CD4-positive, alpha-beta memory T cell (primary cell): ENCODE results near the gene KRT34. TPM values are rescaled to one million over a fixed set of nuclear protein-coding genes. Genes with fewer than 3 reads are reported as not detected.
"Not testable (repeated sequence)": the region's sequence is repeated elsewhere in the genome, so short reads cannot be mapped to it uniquely, and the experiment has no call there.

Experiments
- CTCF ChIA-PET: fragments of 350-600 bp; sonication (Branson Sonifier 250); formaldehyde crosslinking; loops from one replicate; lab custom pipeline; 2021; ENCODE audit warnings: inconsistent platforms; ENCODE audit not compliant: partially characterized antibody; lab: Charles Lee
- POLR2A ChIA-PET: fragments of 350-600 bp; sonication (Branson Sonifier 250); formaldehyde crosslinking; loops from one replicate; lab custom pipeline; 2021; ENCODE audit not compliant: partially characterized antibody; lab: Charles Lee
- DNase-seq, 5 donors: peaks; one replicate each; pipeline versions ENCODE4 v3.0.0 to v3.0.0-alpha.2; 2020 to 2022; ENCODE audit warnings: mixed read lengths in 1 of 5
- H3K27ac ChIP-seq: one replicate; pipeline ENCODE4 v1.7.0; 2013; ENCODE audit warnings: low read depth, low read length
- H3K27me3 ChIP-seq: 2 replicates; pipeline ENCODE4 v1.7.0; 2013; ENCODE audit warnings: mild to moderate bottlenecking, low read length, moderate library complexity; ENCODE audit not compliant: insufficient read depth
- H3K36me3 ChIP-seq: 2 replicates; pipeline ENCODE4 v1.7.0; 2013; ENCODE audit warnings: mild to moderate bottlenecking, low read length, moderate library complexity; ENCODE audit not compliant: insufficient read depth
- H3K4me1 ChIP-seq: 2 replicates; pipeline ENCODE4 v1.7.0; 2013; ENCODE audit warnings: mild to moderate bottlenecking, low read length, moderate library complexity; ENCODE audit not compliant: insufficient read depth
- H3K4me3 ChIP-seq, 2 donors: one replicate each; pipeline ENCODE4 v1.7.0; 2013; ENCODE audit warnings: low read length in 2 of 2, mild to moderate bottlenecking in 1 of 2
- H3K9me3 ChIP-seq, 2 donors: one replicate each; pipeline ENCODE4 v1.7.0; 2013; ENCODE audit warnings: low read length in 2 of 2, control low read depth in 1 of 2; ENCODE audit not compliant: control insufficient read depth in 1 of 2
- H3K27ac Mint-ChIP-seq, 7 donors: one replicate each; pipeline ENCODE4 v1.8.0; 2020 to 2021; ENCODE audit warnings: mixed read lengths in 7 of 7, mild to moderate bottlenecking in 6 of 7, inconsistent platforms in 3 of 7, moderate library complexity in 3 of 7
- H3K27me3 Mint-ChIP-seq, 2 donors: one replicate each; pipeline ENCODE4 v1.8.0; 2020 to 2021; ENCODE audit warnings: mixed read lengths in 2 of 2
- H3K36me3 Mint-ChIP-seq, 2 donors: one replicate each; pipeline ENCODE4 v1.8.0; 2020 to 2021; ENCODE audit warnings: mixed read lengths in 2 of 2, inconsistent platforms in 1 of 2, mild to moderate bottlenecking in 1 of 2
- H3K4me1 Mint-ChIP-seq, 4 donors: one replicate each; pipeline ENCODE4 v1.8.0; 2020 to 2021; ENCODE audit warnings: mixed read lengths in 4 of 4, mild to moderate bottlenecking in 1 of 4
- H3K4me3 Mint-ChIP-seq, 8 donors: one replicate each; pipeline ENCODE4 v1.8.0; 2020 to 2021; ENCODE audit warnings: mixed read lengths in 8 of 8, mild to moderate bottlenecking in 7 of 8, moderate library complexity in 6 of 8, inconsistent platforms in 3 of 8
- H3K9me3 Mint-ChIP-seq, 8 donors: one replicate each; pipeline ENCODE4 v1.8.0; 2020 to 2021; ENCODE audit warnings: mixed read lengths in 8 of 8, mild to moderate bottlenecking in 5 of 8, inconsistent platforms in 3 of 8, moderate library complexity in 1 of 8
- intact Hi-C: fragments of 100-400 bp; cut with micrococcal nuclease; formaldehyde crosslinking; loops from one replicate; pipeline ENCODE4 v1.15.1; 2023
- polyA plus RNA-seq, 2 donors: library from polyadenylated mRNA; unstranded; fragments of 300-500 nt; fragmentation: Illumina TruSeq; gene quantifications; one replicate each; pipeline ENCODE4 v1.2.3, GENCODE V29; 2021
- total RNA-seq, 2 experiments: library from RNA; stranded (reverse); gene quantifications; one replicate each; pipeline ENCODE4 v1.2.3, GENCODE V29; 2021

KRT34 gene
- total and polyA plus RNA-seq, 4 experiments from 2014 or later: not detected

DNA sequence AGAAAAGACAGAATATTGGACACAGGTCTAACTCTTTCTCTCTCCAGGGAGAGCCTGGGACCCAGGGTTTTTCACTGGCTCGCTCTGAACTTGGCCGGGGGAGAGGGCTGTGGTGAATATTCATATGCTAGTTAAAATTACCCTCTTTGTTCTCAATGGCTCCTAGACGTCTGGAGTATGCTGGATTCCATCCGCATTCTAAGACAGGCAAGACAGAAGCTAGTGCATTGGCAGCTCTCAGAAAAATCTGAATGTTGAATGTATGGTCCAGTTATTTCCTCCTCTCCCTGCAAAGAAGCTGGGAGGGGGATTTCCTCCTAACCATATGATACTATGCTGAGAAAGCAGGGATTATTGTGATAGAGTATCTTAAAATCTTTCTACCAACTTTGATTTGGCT is 5.6 kb upstream of the KRT34 start:
- Histone ChIP-seq H3K4me3 (no peak overlapping the region), H3K36me3 (no peaks in the 10 kb centered on the region), H3K4me1 (no peaks in the 10 kb centered on the region), H3K27ac (no peak overlapping the region), H3K27me3 (no peaks in the 10 kb centered on the region), H3K9me3 (no peaks in the 10 kb centered on the region)
- Mint-ChIP-seq H3K27me3 (peaks cover 2 to 4% of the 10 kb centered on the region in 2 donors), H3K36me3 (peaks cover 2 to 7% of the 10 kb centered on the region in 2 donors), H3K4me3 (no peak overlapping the region), H3K27ac (no peak overlapping the region), H3K4me1 (no peaks in the 10 kb centered on the region), H3K9me3 (peaks cover 0 to 21% (median 18%) of the 10 kb centered on the region in 8 donors)
- POLR2A ChIA-PET: no interaction called here
- CTCF ChIA-PET: no interaction called here
- DNase-seq: no peak
- intact Hi-C loops: no loop called here

DNA sequence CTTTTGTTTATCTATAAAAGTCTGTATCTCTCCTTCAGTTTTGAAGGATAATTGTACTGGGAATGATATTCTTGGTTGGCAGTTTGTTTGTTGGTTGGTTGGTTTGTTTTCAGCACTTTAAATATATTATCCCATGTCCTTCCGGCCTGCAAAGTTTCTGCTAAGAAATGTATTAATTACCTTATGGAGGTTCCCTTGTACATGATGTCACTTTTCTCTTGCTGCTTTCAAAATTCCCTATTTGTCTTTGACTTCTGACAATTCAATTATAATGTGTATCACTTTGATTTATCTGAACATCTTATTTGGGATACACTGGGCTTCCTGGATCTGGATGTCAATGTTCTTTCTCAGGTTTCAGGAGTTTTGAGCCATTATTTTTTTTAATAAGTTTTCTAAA is 4.1 kb upstream of the KRT34 start:
- no peak overlapping the region for H3K27ac ChIP-seq
- ChIA-PET POLR2A (no interaction called here), CTCF (no interaction called here)
- Mint-ChIP-seq H3K27me3 (peaks cover 0 to 2% of the 10 kb centered on the region in 2 donors), H3K36me3 (peaks cover 2 to 7% of the 10 kb centered on the region in 2 donors), H3K4me1 (no peaks in the 10 kb centered on the region), H3K27ac (no peak overlapping the region), H3K4me3 (no peak overlapping the region), H3K9me3 (peaks cover 0 to 21% (median 18%) of the 10 kb centered on the region in 8 donors)
- H3K36me3 ChIP-seq: no peaks in the 10 kb centered on the region
- no peak for DNase-seq
- no peaks in the 10 kb centered on the region for H3K27me3 ChIP-seq
- H3K4me3 ChIP-seq: no peak overlapping the region
- intact Hi-C loops: no loop called here
- H3K9me3 ChIP-seq: no peaks in the 10 kb centered on the region
- no peaks in the 10 kb centered on the region for H3K4me1 ChIP-seq

DNA sequence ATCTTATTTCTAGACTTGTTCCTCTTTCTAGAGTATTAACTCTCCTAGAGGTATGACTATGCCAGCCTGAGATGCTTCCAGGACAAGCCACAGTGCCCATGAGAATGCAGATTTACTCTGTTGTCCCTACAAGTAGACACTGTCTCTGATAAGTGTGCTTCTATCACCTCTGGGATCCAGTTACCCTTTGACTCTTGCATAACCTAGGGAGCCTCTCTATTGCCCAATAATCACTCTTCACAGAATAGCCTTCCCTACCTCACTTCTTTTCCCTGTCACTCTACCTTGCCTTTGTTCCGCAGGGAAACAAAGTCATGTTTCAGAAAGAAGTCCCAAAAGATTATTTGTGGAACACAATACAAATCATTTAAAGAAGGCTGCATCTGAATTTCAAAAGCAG is 1.6 kb upstream of the KRT34 start:
- Mint-ChIP-seq H3K4me1 (peaks cover under 1 to 10% (median 2%) of the 10 kb centered on the region in 4 donors), H3K27ac (no peak overlapping the region), H3K27me3 (no peaks in the 10 kb centered on the region), H3K9me3 (peaks cover 0 to 21% (median 18%) of the 10 kb centered on the region in 8 donors), H3K4me3 (no peak overlapping the region), H3K36me3 (peaks cover 2 to 7% of the 10 kb centered on the region in 2 donors)
- H3K27ac ChIP-seq: no peak overlapping the region
- ChIA-PET POLR2A (no interaction called here), CTCF (no interaction called here)
- no peaks in the 10 kb centered on the region for H3K27me3 ChIP-seq
- H3K4me3 ChIP-seq: no peak overlapping the region
- intact Hi-C loops: no loop called here
- no peaks in the 10 kb centered on the region for H3K36me3 ChIP-seq
- no peaks in the 10 kb centered on the region for H3K9me3 ChIP-seq
- no peaks in the 10 kb centered on the region for H3K4me1 ChIP-seq
- no peak for DNase-seq

DNA sequence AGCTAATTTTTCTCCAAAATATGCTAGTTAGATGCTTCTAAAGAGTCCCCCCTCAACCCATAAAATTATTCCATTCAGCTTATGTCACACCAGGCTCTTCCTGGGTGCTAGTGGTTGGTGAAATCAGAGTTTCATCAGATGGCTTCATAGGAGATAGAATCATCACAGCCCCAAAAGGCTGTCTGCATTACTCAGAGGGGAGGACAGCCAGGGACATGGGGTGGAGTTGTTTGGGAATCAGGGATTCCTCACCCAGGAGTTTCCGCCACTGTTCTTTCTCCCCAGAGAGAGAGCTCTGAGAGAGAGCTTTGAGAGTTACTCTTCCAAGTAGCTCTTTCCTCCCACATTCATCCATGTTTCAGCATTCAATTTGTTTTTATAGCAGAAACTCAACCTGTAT is 288 bp upstream of the KRT34 start:
- ChIA-PET POLR2A (no interaction called here), CTCF (no interaction called here)
- Mint-ChIP-seq H3K27me3 (no peaks in the 10 kb centered on the region), H3K36me3 (peaks cover 0 to 7% of the 10 kb centered on the region in 2 donors), H3K4me3 (no peak overlapping the region), H3K27ac (no peak overlapping the region), H3K9me3 (peaks cover 0 to 18% (median 11%) of the 10 kb centered on the region in 8 donors), H3K4me1 (peaks cover 7 to 23% (median 12%) of the 10 kb centered on the region in 4 donors)
- Histone ChIP-seq H3K9me3 (no peaks in the 10 kb centered on the region), H3K4me3 (no peak overlapping the region), H3K36me3 (no peaks in the 10 kb centered on the region), H3K27me3 (no peaks in the 10 kb centered on the region), H3K4me1 (peaks cover 3% of the 10 kb centered on the region), H3K27ac (no peak overlapping the region)
- intact Hi-C loops: no loop called here
- DNase-seq: no peak

DNA sequence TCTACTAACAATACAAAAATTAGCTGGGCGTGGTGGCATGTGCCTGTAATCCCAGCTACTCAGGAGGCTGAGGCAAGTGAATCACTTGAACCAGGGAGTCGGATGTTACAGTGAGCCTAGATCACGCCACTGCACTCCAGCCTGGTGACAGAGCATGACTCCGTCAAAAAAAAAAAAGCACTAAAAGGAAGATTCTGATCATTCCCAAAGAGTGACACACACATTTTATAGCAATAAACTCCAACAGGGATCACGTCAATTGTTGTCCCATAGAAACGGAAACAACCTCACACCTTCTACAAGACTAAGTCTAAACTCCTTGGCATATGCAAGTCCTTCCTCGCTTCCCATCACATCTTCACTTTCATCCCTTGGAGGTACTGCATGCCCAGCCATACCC is 2.0 kb downstream of the KRT34 start:
- H3K4me3 ChIP-seq, H3K27me3 ChIP-seq, POLR2A ChIA-PET, H3K4me3 Mint-ChIP-seq, DNase-seq, intact Hi-C loops, CTCF ChIA-PET, H3K9me3 Mint-ChIP-seq, H3K27me3 Mint-ChIP-seq, H3K9me3 ChIP-seq, H3K27ac Mint-ChIP-seq, H3K27ac ChIP-seq, H3K36me3 Mint-ChIP-seq, H3K4me1 ChIP-seq, H3K36me3 ChIP-seq: not testable (repeated sequence)
- peaks cover 11 to 29% (median 18%) of the 10 kb centered on the region in 4 donors for H3K4me1 Mint-ChIP-seq

DNA sequence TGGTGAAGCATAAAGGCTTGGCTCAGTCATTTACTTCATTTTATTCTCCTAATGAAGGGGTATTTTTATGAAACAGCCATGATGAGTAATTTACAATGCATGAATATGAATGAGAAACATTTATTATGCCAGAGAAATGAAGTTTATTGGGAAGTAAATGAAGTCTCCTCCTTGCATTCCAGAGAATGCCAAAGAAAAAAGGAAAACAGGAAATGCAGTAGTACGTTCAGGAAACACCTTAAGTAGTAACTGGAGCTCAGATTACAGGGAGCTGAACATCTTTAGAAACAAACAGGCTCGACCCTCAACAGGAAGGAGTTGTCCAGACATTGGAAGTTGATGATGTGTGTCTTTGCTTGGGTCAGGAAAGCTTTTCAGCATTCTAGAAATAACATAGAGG is 4.6 kb downstream of the KRT34 start:
- peak overlapping the region in 3 of 7 donors; percentile 15 to 50 (median 40) for H3K27ac Mint-ChIP-seq
- intact Hi-C loops: no loop called here
- DNase-seq: no peak
- peaks cover 0 to 9% (median 4%) of the 10 kb centered on the region in 8 donors for H3K9me3 Mint-ChIP-seq
- Histone ChIP-seq H3K27me3 (no peaks in the 10 kb centered on the region), H3K9me3 (no peaks in the 10 kb centered on the region), H3K4me1 (peaks cover 3% of the 10 kb centered on the region), H3K4me3 (no peak overlapping the region), H3K36me3 (no peaks in the 10 kb centered on the region), H3K27ac (no peak overlapping the region)
- H3K4me3 Mint-ChIP-seq: no peak overlapping the region
- CTCF ChIA-PET: interaction anchor here (0.8 kb wide), 1 partner anchor 55 kb away, joined by 3 read pairs; no protein-coding TSS in a partner anchor
- peaks cover 11 to 35% (median 18%) of the 10 kb centered on the region in 4 donors for H3K4me1 Mint-ChIP-seq
- peaks cover 0 to 8% of the 10 kb centered on the region in 2 donors for H3K36me3 Mint-ChIP-seq
- POLR2A ChIA-PET: no interaction called here
- peaks cover 0 to 1% of the 10 kb centered on the region in 2 donors for H3K27me3 Mint-ChIP-seq

DNA sequence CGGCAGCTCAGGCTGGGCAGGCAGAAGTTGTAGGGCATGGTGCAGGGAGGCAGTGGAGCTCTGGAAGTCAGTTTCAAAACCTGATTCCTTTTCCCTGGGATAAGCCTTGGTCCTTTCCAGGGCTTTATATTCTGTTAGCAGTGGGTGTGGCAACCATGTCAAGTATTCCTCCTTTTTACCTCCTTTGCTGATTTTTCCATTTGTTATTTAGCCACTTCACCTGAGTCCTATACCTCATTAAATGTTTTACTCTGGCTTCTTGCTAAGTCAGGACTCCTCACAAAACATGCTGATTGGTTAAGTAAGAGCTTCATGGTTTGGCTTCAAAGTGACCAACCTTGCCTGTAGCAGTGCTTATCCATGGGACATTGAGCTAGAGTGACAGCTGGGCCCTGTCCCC is 12.4 kb downstream of the KRT34 start, which contains the start of gene KRT33B:
TSS of gene KRT33B (minus strand) at position 101 of the 400 bp plus-strand sequence. CDS start at position 38, 63 bp downstream.
- Histone ChIP-seq H3K36me3 (no peaks in the 10 kb centered on the region), H3K4me1 (peaks cover 6% of the 10 kb centered on the region), H3K9me3 (no peaks in the 10 kb centered on the region), H3K27me3 (no peaks in the 10 kb centered on the region), H3K27ac (no peak within 1 kb of the TSS), H3K4me3 (no peak within 1 kb of the TSS)
- POLR2A ChIA-PET: no interaction called here
- intact Hi-C loops: no loop called here
- Mint-ChIP-seq H3K27ac (peak within 1 kb of the TSS in 3 of 7 donors; percentile 24 to 77 (median 47)), H3K4me3 (peak within 1 kb of the TSS in 2 of 8 donors; percentile 4 to 11), H3K27me3 (peaks cover 0 to 1% of the 10 kb centered on the region in 2 donors), H3K9me3 (peaks cover 0 to 7% (median 3%) of the 10 kb centered on the region in 8 donors), H3K36me3 (peaks cover 0 to 5% of the 10 kb centered on the region in 2 donors), H3K4me1 (peaks cover 6 to 26% (median 11%) of the 10 kb centered on the region in 4 donors)
- DNase-seq: no peak
- CTCF ChIA-PET: interaction anchor here (1.2 kb wide), 1 partner anchor 10 kb away, joined by 3 read pairs; no protein-coding TSS in a partner anchor
